Activated CD4-positive, alpha-beta memory T cell treated with anti-CD3 and anti-CD28 coated beads for 36 hours (primary cell): Measurements from ENCODE around the gene PCDH9. TPM values are rescaled to one million over a fixed set of nuclear protein-coding genes. Genes with fewer than 3 reads are reported as not detected.
"Not testable (repeated sequence)": the region's sequence is repeated elsewhere in the genome, so short reads cannot be mapped to it uniquely, and the experiment has no call there.

ENCODE experiments used
- CTCF ChIA-PET: fragments of 350-600 bp; sonication (Branson Sonifier 250); formaldehyde crosslinking; loops from one replicate; lab custom pipeline; 2021; ENCODE audit warnings: antibody characterized with exemption, inconsistent platforms; lab: Charles Lee
- POLR2A ChIA-PET: fragments of 350-600 bp; sonication (Branson Sonifier 250); formaldehyde crosslinking; loops from one replicate; lab custom pipeline; 2021; ENCODE audit warnings: antibody characterized with exemption; lab: Charles Lee
- DNase-seq: peaks from one replicate; pipeline ENCODE4 v3.0.0-alpha.2; 2020
- H3K27ac Mint-ChIP-seq: one replicate; pipeline ENCODE4 v1.8.0; 2021; ENCODE audit warnings: mixed read lengths
- H3K27me3 Mint-ChIP-seq: one replicate; pipeline ENCODE4 v1.8.0; 2021; ENCODE audit warnings: mixed read lengths
- H3K36me3 Mint-ChIP-seq: one replicate; pipeline ENCODE4 v1.8.0; 2021; ENCODE audit warnings: mixed read lengths
- H3K4me1 Mint-ChIP-seq: one replicate; pipeline ENCODE4 v1.8.0; 2021; ENCODE audit warnings: low read depth, mixed read lengths
- H3K4me3 Mint-ChIP-seq: one replicate; pipeline ENCODE4 v1.8.0; 2021; ENCODE audit warnings: mild to moderate bottlenecking, mixed read lengths
- H3K9me3 Mint-ChIP-seq: one replicate; pipeline ENCODE4 v1.8.0; 2021; ENCODE audit warnings: mixed read lengths
- intact Hi-C: fragments of 100-400 bp; cut with micrococcal nuclease; formaldehyde crosslinking; loops from one replicate; pipeline ENCODE4 v1.15.1; 2023
- total RNA-seq, 2 experiments: library from RNA; stranded (reverse); gene quantifications; one replicate each; pipeline ENCODE4 v1.2.3, GENCODE V29; 2021

PCDH9 gene
- total RNA-seq, 2 experiments from 2014 or later, result under 0.01 to 0.02 TPM

- no peak overlapping the region for H3K27ac Mint-ChIP-seq
- intact Hi-C loops, result no loop called here
Observed at GRCh38 chr13:66323745-66324347, 906.3 kb downstream of the PCDH9 start.

GRCh38 chr13:66322936-66323335 is 907.2 kb downstream of the PCDH9 start:
- Mint-ChIP-seq H3K27me3 (no peaks in the 10 kb centered on the region), H3K4me3 (no peak overlapping the region), H3K9me3 (no peaks in the 10 kb centered on the region), H3K36me3 (no peaks in the 10 kb centered on the region), H3K27ac (no peak overlapping the region), H3K4me1 (no peaks in the 10 kb centered on the region)
- ChIA-PET CTCF (no interaction called here), POLR2A (no interaction called here)
- intact Hi-C loops, result no loop called here
- no peak for DNase-seq

More at GRCh38 chr13:66323745-66324347, 906.3 kb downstream of the PCDH9 start:
- Mint-ChIP-seq H3K4me3 (no peak overlapping the region), H3K27me3 (no peaks in the 10 kb centered on the region), H3K9me3 (no peaks in the 10 kb centered on the region), H3K4me1 (no peaks in the 10 kb centered on the region), H3K36me3 (no peaks in the 10 kb centered on the region)
- CTCF ChIA-PET, result interaction anchor here (0.6 kb wide), 1 partner anchor 122 kb away, joined by 4 read pairs; no protein-coding TSS in a partner anchor
- POLR2A ChIA-PET, result no interaction called here
- no peak for DNase-seq

GRCh38 chr13:66322193-66322740 is 907.9 kb downstream of the PCDH9 start:
- H3K36me3 Mint-ChIP-seq, result no peaks in the 10 kb centered on the region
- no peak overlapping the region for H3K4me3 Mint-ChIP-seq
- H3K4me1 Mint-ChIP-seq, result no peaks in the 10 kb centered on the region
- no peak for DNase-seq
- no peaks in the 10 kb centered on the region for H3K9me3 Mint-ChIP-seq
- H3K27me3 Mint-ChIP-seq, result no peaks in the 10 kb centered on the region
- H3K27ac Mint-ChIP-seq, result no peak overlapping the region
- ChIA-PET POLR2A (no interaction called here), CTCF (no interaction called here)
- intact Hi-C loops, result no loop called here

GRCh38 chr13:66314911-66315310 is 915.2 kb downstream of the PCDH9 start:
- Mint-ChIP-seq H3K4me3 (no peak overlapping the region), H3K36me3 (no peaks in the 10 kb centered on the region), H3K27ac (no peak overlapping the region), H3K9me3 (no peaks in the 10 kb centered on the region), H3K27me3 (no peaks in the 10 kb centered on the region), H3K4me1 (no peaks in the 10 kb centered on the region)
- no peak for DNase-seq
- ChIA-PET CTCF (interaction anchor here (0.6 kb wide), 1 partner anchor 72 kb away, joined by 4 read pairs; no protein-coding TSS in a partner anchor), POLR2A (no interaction called here)
- intact Hi-C loops, result no loop called here

- DNase-seq, result no peak
- Mint-ChIP-seq H3K4me3 (no peak overlapping the region), H3K9me3 (no peaks in the 10 kb centered on the region), H3K4me1 (no peaks in the 10 kb centered on the region), H3K27ac (no peak overlapping the region), H3K27me3 (no peaks in the 10 kb centered on the region), H3K36me3 (no peaks in the 10 kb centered on the region)
- CTCF ChIA-PET, result no interaction called here
- intact Hi-C loops, result no loop called here
- POLR2A ChIA-PET, result no interaction called here
Observed at GRCh38 chr13:66313413-66313812, 916.7 kb downstream of the PCDH9 start.

- POLR2A ChIA-PET, result no interaction called here
- H3K4me1 Mint-ChIP-seq, result no peaks in the 10 kb centered on the region
- no peak for DNase-seq
- H3K4me3 Mint-ChIP-seq, result no peak overlapping the region
- intact Hi-C loops, result no loop called here
- no peak overlapping the region for H3K27ac Mint-ChIP-seq
- CTCF ChIA-PET, result no interaction called here
- no peaks in the 10 kb centered on the region for H3K36me3 Mint-ChIP-seq
- no peaks in the 10 kb centered on the region for H3K9me3 Mint-ChIP-seq
- no peaks in the 10 kb centered on the region for H3K27me3 Mint-ChIP-seq
Observed at GRCh38 chr13:66312312-66313087, 917.6 kb downstream of the PCDH9 start.

- no peak for DNase-seq
- no peak overlapping the region for H3K4me3 Mint-ChIP-seq
- no peaks in the 10 kb centered on the region for H3K27me3 Mint-ChIP-seq
- intact Hi-C loops, result no loop called here
- ChIA-PET POLR2A (no interaction called here), CTCF (no interaction called here)
- no peaks in the 10 kb centered on the region for H3K36me3 Mint-ChIP-seq
- H3K4me1 Mint-ChIP-seq, result no peaks in the 10 kb centered on the region
- no peak overlapping the region for H3K27ac Mint-ChIP-seq
- H3K9me3 Mint-ChIP-seq, result no peaks in the 10 kb centered on the region
Observed at GRCh38 chr13:66305961-66306617, 924.0 kb downstream of the PCDH9 start.

GRCh38 chr13:66301482-66301881 is 928.7 kb downstream of the PCDH9 start:
- Mint-ChIP-seq H3K27ac (no peak overlapping the region), H3K9me3 (peaks cover 5% of the 10 kb centered on the region), H3K4me1 (no peaks in the 10 kb centered on the region), H3K27me3 (no peaks in the 10 kb centered on the region), H3K36me3 (no peaks in the 10 kb centered on the region), H3K4me3 (no peak overlapping the region)
- ChIA-PET CTCF (no interaction called here), POLR2A (no interaction called here)
- intact Hi-C loops, result no loop called here
- no peak for DNase-seq

GRCh38 chr13:66301006-66301405 is 929.1 kb downstream of the PCDH9 start:
- intact Hi-C loops, result no loop called here
- POLR2A ChIA-PET, result no interaction called here
- peaks cover 10% of the 10 kb centered on the region for H3K9me3 Mint-ChIP-seq
- CTCF ChIA-PET, result no interaction called here
- H3K4me3 Mint-ChIP-seq, result no peak overlapping the region
- H3K4me1 Mint-ChIP-seq, result no peaks in the 10 kb centered on the region
- H3K27ac Mint-ChIP-seq, result no peak overlapping the region
- DNase-seq, result no peak
- H3K27me3 Mint-ChIP-seq, result no peaks in the 10 kb centered on the region
- no peaks in the 10 kb centered on the region for H3K36me3 Mint-ChIP-seq

- Mint-ChIP-seq H3K27me3 (no peaks in the 10 kb centered on the region), H3K9me3 (peaks cover 15% of the 10 kb centered on the region), H3K27ac (no peak overlapping the region), H3K4me1 (no peaks in the 10 kb centered on the region), H3K4me3 (no peak overlapping the region), H3K36me3 (no peaks in the 10 kb centered on the region)
- ChIA-PET POLR2A (no interaction called here), CTCF (no interaction called here)
- no peak for DNase-seq
- intact Hi-C loops, result no loop called here
Observed at GRCh38 chr13:66296875-66297274, 933.3 kb downstream of the PCDH9 start.

- Mint-ChIP-seq H3K27me3 (no peaks in the 10 kb centered on the region), H3K4me1 (no peaks in the 10 kb centered on the region), H3K9me3 (peaks cover 15% of the 10 kb centered on the region), H3K36me3 (no peaks in the 10 kb centered on the region), H3K27ac (no peak overlapping the region), H3K4me3 (no peak overlapping the region)
- ChIA-PET POLR2A (no interaction called here), CTCF (no interaction called here)
- no peak for DNase-seq
- intact Hi-C loops, result no loop called here
Observed at GRCh38 chr13:66296328-66296727, 933.8 kb downstream of the PCDH9 start.

- POLR2A ChIA-PET, H3K36me3 Mint-ChIP-seq, DNase-seq, H3K4me1 Mint-ChIP-seq, H3K4me3 Mint-ChIP-seq, H3K27ac Mint-ChIP-seq, H3K27me3 Mint-ChIP-seq, CTCF ChIA-PET, intact Hi-C loops: not testable (repeated sequence)
- peaks cover 29% of the 10 kb centered on the region for H3K9me3 Mint-ChIP-seq
Observed at GRCh38 chr13:66286806-66287205, 943.3 kb downstream of the PCDH9 start.
